CD4-positive, alpha-beta T cell treated with Interleukin-12 subunit alpha and Interleukin-12 subunit beta, for 1 hour (primary cell): ENCODE data around the gene PRICKLE2.
"Not testable (repeated sequence)": the region's sequence is repeated elsewhere in the genome, so short reads cannot be mapped to it uniquely, and the experiment has no call there.

Source experiments
- DNase-seq: peaks from one replicate; pipeline ENCODE4 v3.0.0-alpha.2; 2020

The PRICKLE2 gene

GRCh38 chr3:64093825-64094712 is 131.2 kb downstream of the PRICKLE2 start:
- DNase-seq, result no peak

- DNase-seq, result no peak
These were observed 132.1 kb downstream of the PRICKLE2 start for GRCh38 chr3:64093211-64093610.

DNA sequence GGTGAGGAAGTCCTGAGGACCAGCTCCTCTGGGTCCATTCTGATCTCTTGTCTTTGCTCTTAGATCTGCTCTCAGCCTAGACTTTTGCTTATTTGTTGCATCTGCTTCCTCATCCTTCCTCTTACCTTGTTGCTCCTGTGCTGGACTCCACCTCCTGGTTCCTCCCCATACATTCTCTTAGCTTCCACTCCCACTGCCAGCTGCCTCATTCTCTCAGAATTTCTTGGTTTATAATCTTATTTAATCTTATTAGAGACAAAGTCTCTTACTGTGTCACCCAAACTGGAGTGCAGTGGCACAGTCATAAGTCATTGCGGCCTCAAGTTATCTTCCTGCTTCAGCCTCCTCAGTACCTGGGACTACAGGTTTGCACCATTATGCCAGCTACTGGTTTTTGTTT is 133.8 kb downstream of the PRICKLE2 start:
- DNase-seq, result no peak

DNA sequence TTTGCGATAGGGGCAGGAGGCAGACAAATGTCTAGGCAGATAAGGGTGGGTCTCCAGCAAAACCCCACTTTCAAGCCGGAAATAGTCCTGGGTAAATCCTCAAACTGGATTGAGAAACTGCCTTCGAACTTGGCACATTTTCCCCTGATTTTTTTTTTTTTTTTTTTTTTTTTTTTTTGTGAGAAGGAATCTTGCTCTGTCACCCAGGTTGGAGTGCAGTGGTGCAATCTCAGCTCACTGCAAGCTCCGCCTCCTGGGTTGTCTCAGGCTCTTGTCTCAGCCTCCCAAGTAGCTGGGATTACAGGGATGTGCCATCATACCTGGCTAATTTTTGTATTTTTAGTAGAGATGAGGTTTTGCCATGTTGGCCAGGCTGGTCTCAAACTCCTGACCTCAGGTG is 135.9 kb downstream of the PRICKLE2 start:
- not testable (repeated sequence) for DNase-seq

DNA sequence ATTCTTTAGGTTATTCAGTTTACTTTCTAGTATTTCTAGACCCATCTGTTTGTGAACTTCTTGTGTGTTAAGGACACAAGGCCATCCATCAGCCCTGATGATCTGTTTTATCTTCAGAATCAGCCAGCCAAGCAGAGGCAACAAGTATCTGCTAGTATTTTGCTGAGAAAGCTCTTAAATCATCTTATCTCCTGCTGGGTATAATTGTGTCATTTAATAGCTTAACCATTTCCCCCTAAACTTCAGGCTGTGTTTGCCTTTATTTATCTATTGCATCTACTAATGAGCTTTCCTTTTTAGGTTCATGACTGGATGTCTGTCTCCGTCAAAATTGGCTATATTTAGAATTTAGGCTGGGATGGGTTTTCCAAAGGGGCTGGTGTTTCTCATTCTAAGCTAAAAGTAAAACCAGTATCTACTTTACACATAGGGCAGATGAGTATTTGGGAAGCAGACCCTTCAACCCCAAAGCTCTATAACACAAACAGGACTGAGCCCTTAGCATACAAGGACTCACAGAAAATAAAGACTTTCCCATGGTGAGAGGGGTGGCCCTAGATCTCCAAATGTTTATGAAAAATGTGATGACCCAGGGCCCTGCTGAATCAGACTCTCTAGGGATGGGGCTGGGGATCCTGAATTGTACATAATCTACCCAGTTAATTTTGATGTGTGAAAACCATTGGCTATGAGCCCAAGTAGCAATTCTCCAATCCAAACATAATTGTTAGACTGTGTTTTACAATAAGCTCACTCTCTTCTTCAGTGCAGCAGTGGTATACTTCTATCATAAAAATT is 136.7 kb downstream of the PRICKLE2 start:
- DNase-seq, result no peak

GRCh38 chr3:64086479-64087252 is 138.6 kb downstream of the PRICKLE2 start:
- DNase-seq, result no peak

- no peak for DNase-seq
These were observed 140.6 kb downstream of the PRICKLE2 start for GRCh38 chr3:64084640-64085039.

- DNase-seq, result no peak
These were observed 141.7 kb downstream of the PRICKLE2 start for GRCh38 chr3:64083575-64083974.

DNA sequence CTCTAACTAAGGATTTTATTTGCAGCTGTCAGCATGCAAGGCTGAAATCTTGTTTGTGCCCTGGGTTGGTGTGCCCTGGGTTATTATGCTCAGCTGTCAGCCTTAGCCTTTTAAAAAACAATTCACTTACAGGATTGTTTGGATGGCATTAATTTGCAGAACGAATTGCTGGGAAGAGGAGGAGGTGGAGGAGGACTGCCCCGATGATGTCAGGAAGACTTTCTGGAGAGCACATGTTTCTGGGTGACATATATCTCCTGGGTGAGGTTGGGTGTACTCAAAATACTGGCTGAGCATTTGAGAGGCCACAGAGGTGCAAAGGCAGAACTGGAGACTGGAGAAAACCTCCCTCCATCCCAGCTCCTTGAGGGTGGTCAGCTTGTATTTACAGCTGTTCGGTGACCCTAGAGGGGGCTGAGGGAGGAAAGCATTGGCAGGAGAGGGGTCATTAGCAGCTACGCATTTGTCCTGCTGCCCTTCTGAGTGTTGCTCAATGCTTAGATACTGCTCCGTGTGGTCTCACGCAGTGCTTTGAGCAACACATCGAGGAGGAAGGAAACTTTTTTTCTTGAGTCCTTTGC is 142.2 kb downstream of the PRICKLE2 start:
- no peak for DNase-seq

DNA sequence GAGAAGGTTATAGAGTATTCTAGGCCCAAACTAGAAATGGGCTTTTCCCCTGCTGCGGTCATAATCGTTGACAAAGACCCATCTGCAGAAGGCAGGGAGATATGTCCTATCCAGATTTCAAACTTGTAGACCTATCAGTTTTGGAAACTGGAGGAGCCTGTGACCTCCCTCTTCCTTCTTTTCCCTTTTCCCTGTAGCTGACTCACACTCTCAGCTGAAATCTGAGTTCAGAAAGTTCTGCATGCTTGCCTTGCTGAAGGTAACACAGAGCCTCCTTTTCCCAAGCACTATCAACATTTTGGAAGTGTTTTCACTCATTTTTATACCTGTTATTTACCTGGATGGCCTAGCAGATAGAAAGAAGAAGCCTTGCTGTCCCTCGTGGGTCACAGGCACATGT is 142.9 kb downstream of the PRICKLE2 start:
- no peak for DNase-seq

DNA sequence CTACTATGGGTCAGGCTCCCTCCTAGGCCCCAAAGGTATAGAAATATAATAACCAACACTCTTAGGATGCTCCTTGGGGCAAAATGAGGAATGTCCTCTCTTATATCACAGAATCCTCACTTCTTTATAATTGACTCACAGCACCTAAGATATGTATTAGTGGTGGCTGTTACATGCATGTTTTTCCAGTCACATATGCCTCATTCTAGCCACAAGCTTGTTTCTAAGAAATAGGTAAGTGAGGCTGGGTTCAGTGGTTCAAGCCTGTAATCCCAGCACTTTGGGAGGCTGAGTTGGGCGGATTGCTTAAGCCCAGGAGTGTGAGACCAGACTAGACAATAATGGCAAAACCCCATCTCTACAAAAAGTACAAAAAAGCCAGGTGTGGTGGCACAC is 144.0 kb downstream of the PRICKLE2 start:
- DNase-seq, result no peak

DNA sequence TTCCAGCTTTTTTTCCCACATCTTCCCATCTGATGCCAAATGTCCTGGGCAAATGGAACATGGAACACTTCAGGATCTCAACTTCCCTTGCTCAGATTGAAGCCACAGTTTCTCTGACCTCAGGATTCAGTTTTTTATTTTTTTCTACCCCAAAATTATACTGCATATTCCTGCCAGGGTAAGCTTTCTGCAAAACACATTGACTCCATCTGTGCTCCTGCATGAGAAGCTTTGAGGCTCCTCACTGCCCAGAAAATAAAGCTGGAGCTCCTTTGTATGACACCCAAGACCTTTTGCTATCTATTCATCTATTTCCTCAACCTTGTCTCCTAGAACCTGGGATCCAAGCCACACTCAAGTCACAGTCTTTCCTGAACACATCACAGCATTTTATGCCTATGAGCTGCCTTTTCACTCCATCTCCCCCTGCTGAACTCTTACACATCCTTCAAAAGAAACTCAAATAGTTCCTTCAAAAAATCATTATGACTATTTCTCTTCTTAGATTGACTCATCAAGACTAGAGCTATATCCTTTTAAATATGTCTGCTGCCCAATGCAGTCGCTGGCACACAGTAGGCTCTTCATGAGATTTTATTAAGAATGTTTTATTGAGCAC is 144.5 kb downstream of the PRICKLE2 start:
- DNase-seq, result no peak

GRCh38 chr3:64079369-64080150 is 145.7 kb downstream of the PRICKLE2 start:
- DNase-seq, result no peak

GRCh38 chr3:64078966-64079365 is 146.3 kb downstream of the PRICKLE2 start:
- DNase-seq, result no peak

DNA sequence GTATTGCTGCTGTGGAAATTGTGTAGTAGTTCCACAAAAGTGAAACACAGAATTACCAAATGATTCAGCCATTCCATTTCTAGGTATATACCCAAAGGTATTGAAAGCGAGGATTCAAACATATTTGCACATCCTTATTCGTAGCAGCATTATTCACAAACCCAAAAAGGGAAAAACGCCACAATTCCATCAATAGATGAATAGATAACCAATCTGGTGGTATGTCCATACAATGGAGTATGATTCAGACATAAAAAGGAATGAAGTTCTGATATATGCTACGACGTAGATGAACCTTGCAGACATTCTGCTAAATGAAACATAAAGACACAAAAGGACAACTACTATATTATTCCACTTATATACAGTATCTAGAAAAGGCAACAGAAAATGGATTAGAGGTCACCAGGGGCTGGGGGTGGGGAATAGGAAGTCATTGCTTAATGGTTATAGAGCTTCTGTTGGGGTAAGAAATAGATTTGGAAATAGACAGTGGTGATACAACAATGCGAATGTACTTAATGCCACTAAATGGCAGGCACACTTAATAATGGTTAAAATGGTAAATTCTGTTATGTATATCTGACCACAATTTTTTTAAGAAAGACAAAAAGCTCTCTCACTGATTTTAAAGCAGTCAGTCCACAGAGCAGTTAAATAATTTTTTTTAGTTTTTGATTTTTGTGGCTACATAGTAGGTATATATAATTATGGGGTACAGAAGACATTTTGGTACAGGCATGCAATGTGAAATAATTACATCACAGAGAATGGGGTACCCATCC is 150.2 kb downstream of the PRICKLE2 start:
- no peak for DNase-seq

DNA sequence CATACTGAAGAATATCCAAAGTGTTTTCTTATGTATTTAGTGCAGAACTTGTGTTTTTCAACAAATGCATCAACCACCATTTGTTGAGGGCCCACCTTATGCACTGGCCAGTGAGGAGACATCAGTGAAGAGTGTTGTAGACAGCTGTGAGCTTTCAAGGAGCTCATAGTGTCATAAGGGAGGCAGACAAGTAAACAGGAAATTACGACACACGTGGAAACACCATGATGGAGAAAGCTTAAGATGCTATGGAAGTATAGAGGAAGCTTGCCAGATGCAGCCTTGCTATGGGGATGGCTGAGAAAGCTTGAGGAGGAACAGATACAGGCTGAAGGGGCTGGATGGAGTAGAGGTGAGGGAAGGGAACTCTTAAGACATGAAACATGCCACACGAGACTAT is 151.2 kb downstream of the PRICKLE2 start:
- DNase-seq, result no peak

DNA sequence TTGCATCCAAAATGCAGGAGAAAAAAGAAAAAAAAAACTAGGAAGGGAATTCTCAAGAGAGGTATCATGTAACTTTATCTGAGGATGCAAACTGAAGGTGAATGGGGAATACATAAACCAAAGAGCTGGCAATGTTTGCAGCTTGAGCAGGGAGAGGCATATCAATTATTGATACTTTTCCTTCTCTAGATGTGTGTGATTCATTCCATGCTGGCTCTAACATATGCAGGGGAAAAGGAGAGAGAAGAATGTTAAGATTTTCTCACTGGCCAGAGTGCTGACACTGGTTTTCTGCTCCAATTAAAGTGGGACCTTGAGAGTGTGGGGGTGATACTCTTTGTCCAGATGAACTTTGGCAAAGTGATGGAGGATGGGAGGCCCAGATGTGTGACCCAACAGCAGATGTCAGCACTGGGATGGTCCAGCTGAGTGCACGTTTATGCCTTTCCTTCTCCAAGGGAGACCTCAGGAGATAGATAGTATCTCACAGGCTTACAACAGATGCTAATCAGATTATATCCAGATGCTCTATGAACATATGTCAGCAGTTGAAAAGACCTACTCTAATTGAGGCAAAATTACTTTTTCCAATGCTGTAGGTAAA is 152.0 kb downstream of the PRICKLE2 start:
- DNase-seq, result no peak

DNA sequence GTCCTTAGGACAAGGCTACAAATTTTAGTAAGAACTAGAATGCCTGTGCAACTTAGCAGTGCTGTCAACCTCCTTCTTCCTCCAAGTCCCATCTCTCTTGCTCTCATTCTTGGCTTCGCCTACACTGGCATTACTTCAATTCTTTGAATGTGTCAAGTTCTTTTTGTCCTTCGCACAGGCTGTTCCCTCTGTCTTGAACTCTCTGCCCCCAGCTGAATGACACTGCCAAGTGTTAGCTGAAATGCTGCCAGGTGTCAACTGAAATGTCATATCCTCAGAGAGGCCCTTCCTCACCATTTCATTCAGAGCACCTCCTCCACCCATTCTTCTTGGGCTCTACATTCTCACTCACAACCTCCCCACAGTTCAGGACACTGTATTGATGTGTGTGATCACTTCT is 153.1 kb downstream of the PRICKLE2 start:
- DNase-seq, result no peak

DNA sequence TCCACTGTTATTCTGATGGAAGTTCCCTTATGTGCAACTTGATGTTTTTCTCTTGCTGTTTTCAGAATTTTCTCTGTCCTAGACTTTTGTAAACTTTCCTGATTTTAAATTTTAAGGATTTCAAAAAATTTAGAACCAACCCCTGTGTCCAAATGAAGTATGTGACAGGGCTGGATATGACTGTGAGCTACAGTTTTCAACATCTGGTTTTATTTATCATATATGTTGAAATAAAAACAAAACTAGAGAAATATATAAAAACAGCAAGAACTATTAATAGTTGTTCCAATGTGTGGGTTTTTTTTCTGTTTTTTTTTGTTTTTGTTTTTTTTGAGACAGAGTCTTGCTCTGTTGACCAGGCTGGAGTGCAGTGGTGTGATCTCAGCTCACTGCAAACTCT is 154.6 kb downstream of the PRICKLE2 start:
- DNase-seq, result no peak
